Activated naive CD8-positive, alpha-beta T cell (primary cell): Measurements from ENCODE around the gene TAC1.

ENCODE experiments used
- H3K27ac Mint-ChIP-seq: one replicate; pipeline ENCODE4 v1.8.0; 2021; ENCODE audit warnings: mixed read lengths
- H3K27me3 Mint-ChIP-seq: one replicate; pipeline ENCODE4 v1.8.0; 2021; ENCODE audit warnings: mixed read lengths
- H3K36me3 Mint-ChIP-seq: one replicate; pipeline ENCODE4 v1.8.0; 2021; ENCODE audit warnings: mixed read lengths
- H3K4me1 Mint-ChIP-seq: one replicate; pipeline ENCODE4 v1.8.0; 2021; ENCODE audit warnings: low read depth, mixed read lengths
- H3K4me3 Mint-ChIP-seq: one replicate; pipeline ENCODE4 v1.8.0; 2021; ENCODE audit warnings: mild to moderate bottlenecking, mixed read lengths
- H3K9me3 Mint-ChIP-seq: one replicate; pipeline ENCODE4 v1.8.0; 2021; ENCODE audit warnings: low read depth, mixed read lengths

Gene TAC1, protein sequence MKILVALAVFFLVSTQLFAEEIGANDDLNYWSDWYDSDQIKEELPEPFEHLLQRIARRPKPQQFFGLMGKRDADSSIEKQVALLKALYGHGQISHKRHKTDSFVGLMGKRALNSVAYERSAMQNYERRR

GRCh38 chr7:97731736-97732564, at the start of gene TAC1:
TAC1 (plus strand) TSS chr7:97732086; CDS start chr7:97732613, 527 bp downstream.
- Mint-ChIP-seq H3K4me3 (peak within 1 kb of the TSS; percentile 41), H3K4me1 (peaks cover 22% of the 10 kb centered on the region), H3K27ac (no peak within 1 kb of the TSS), H3K36me3 (no peaks in the 10 kb centered on the region), H3K9me3 (no peaks in the 10 kb centered on the region), H3K27me3 (peaks cover 52% of the 10 kb centered on the region)

- Mint-ChIP-seq H3K36me3 (no peaks in the 10 kb centered on the region), H3K4me3 (no peak overlapping the region), H3K27me3 (peaks cover 6% of the 10 kb centered on the region), H3K9me3 (no peaks in the 10 kb centered on the region), H3K27ac (no peak overlapping the region), H3K4me1 (no peaks in the 10 kb centered on the region)
These were observed 45.9 kb upstream of the TAC1 start for GRCh38 chr7:97685952-97686351.

DNA sequence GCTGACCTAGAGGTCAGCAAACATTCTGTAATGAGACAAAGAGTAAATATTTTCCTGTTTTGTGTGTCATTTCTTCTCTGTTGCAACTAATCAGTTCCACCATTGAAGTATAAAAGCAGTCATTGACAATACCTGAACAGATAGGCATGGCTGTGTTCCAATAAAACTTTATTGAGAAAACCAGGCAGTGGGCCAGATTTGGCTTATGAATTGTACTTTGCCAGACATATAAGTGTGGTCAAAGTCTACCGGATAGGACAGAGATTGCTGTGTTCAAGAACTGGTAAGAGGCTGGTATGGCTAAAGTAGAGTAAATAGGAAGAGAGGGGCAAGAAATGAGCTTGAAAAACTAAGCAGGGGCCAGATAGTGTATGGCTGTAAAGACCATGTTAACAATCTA, 38.3 kb upstream of the TAC1 start:
- H3K27ac Mint-ChIP-seq = no peak overlapping the region
- no peak overlapping the region for H3K4me3 Mint-ChIP-seq
- H3K27me3 Mint-ChIP-seq = peaks cover 9% of the 10 kb centered on the region
- H3K36me3 Mint-ChIP-seq = no peaks in the 10 kb centered on the region
- H3K4me1 Mint-ChIP-seq = no peaks in the 10 kb centered on the region
- peaks cover 2% of the 10 kb centered on the region for H3K9me3 Mint-ChIP-seq

DNA sequence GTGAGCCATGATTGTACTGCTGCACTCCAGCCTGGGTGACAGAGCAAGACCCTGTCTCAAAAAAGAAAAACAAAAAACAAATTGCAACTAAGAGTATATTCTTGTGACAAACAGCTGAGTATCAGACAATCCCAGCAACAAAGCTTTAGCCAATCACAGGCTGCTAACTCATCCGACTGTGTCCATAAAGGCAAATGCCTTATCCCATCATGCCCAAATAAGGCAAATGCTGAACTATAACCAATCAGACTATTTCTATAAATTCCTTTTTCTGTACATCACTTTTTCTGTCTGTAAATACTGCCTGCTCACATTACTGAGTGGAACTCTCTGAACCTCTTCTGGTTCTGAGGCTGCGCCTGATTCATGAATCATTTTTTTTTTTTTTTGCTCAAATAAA, 37.5 kb upstream of the TAC1 start:
- Mint-ChIP-seq H3K27ac (no peak overlapping the region), H3K9me3 (peaks cover 6% of the 10 kb centered on the region), H3K4me1 (no peaks in the 10 kb centered on the region), H3K27me3 (peaks cover 9% of the 10 kb centered on the region), H3K36me3 (no peaks in the 10 kb centered on the region), H3K4me3 (no peak overlapping the region)

DNA sequence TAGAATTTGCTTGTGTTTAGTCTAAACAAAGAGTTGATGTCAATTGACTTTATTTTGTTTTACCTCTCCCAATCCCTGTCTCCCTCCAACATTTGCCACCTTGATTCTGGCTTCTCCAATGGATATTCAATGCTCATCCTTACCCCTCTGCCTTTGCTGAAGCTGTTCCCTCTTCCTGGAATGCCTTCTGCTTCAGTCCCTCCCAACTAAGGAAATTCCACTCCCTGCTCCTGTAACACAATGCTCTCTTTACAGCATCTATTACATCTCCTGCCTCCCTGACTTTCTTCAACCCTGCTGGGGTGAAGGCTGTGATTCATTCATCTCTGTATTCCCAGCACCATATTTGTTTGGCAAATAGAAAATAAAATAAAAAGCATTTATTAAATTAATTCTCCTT, 34.5 kb upstream of the TAC1 start:
- H3K4me1 Mint-ChIP-seq = no peaks in the 10 kb centered on the region
- peaks cover 6% of the 10 kb centered on the region for H3K9me3 Mint-ChIP-seq
- no peaks in the 10 kb centered on the region for H3K36me3 Mint-ChIP-seq
- no peak overlapping the region for H3K27ac Mint-ChIP-seq
- no peak overlapping the region for H3K4me3 Mint-ChIP-seq
- H3K27me3 Mint-ChIP-seq = peaks cover 8% of the 10 kb centered on the region

- no peak overlapping the region for H3K4me3 Mint-ChIP-seq
- no peaks in the 10 kb centered on the region for H3K36me3 Mint-ChIP-seq
- no peak overlapping the region for H3K27ac Mint-ChIP-seq
- H3K4me1 Mint-ChIP-seq = no peaks in the 10 kb centered on the region
- H3K27me3 Mint-ChIP-seq = peaks cover 3% of the 10 kb centered on the region
- H3K9me3 Mint-ChIP-seq = no peaks in the 10 kb centered on the region
These were observed 9.5 kb upstream of the TAC1 start for GRCh38 chr7:97722386-97722785.

DNA sequence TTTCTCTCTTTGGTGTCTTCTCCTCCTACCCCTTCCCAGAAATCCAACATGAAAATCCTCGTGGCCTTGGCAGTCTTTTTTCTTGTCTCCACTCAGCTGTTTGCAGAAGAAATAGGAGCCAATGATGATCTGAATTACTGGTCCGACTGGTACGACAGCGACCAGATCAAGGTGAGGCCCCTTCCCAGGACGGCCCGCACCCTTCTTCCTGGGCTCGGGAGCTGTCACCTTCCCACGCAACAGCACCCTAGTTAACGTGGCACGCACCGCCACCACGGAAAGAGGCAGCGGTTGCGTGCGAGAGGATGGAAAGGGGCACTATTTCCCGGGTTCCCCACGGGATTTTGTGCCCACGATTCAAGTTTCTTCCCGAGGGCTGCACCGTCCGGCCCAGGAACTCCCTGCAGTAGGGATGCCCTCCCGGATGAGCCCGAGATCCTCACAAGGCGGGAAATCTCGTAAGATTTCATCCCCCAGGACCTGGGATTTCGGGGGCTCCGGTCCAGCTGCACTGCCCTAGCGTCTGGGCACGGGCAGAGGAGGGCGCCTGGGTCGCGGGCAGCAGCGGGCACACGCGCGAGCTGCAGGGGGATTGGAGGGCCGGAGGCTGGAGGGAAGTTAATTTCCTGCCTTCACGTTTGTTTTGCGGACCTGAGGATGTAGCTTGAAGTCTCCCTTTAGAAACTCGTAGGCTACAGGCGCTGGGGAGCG, 834 bp downstream of the TAC1 start:
- Mint-ChIP-seq H3K4me3 (peak overlapping the region; percentile 52), H3K27ac (no peak overlapping the region), H3K4me1 (peaks cover 22% of the 10 kb centered on the region)

GRCh38 chr7:97733276-97734161, 1.6 kb downstream of the TAC1 start:
- Mint-ChIP-seq H3K27me3 (peaks cover 49% of the 10 kb centered on the region), H3K4me1 (peaks cover 22% of the 10 kb centered on the region), H3K9me3 (no peaks in the 10 kb centered on the region), H3K36me3 (no peaks in the 10 kb centered on the region), H3K27ac (no peak overlapping the region), H3K4me3 (peak overlapping the region; percentile 52)

More for the DNA sequence above, 834 bp downstream of the TAC1 start:
- H3K9me3 Mint-ChIP-seq = no peaks in the 10 kb centered on the region
- H3K36me3 Mint-ChIP-seq = no peaks in the 10 kb centered on the region
- H3K27me3 Mint-ChIP-seq = peaks cover 52% of the 10 kb centered on the region

DNA sequence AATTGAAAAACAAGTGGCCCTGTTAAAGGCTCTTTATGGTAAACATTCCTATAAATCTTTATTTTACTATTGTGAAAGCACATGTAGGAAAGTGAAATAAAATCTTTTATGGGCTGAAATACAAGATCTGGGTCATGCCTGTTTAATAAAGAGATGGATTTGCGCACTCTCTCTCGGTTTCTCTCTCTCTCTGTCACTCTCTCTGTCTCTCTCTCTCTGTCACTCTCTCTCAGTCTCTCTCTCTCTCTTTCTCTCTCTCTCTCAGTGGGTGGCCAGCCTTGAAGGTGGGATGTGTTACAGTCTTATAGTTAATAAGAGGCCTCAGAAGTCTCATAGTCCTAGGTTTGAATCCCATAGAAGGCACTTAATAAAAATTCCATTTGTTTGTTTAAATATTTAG, 2.4 kb downstream of the TAC1 start:
- Mint-ChIP-seq H3K27me3 (peaks cover 47% of the 10 kb centered on the region), H3K4me3 (no peak overlapping the region), H3K9me3 (no peaks in the 10 kb centered on the region), H3K36me3 (no peaks in the 10 kb centered on the region), H3K4me1 (peaks cover 22% of the 10 kb centered on the region), H3K27ac (no peak overlapping the region)

DNA sequence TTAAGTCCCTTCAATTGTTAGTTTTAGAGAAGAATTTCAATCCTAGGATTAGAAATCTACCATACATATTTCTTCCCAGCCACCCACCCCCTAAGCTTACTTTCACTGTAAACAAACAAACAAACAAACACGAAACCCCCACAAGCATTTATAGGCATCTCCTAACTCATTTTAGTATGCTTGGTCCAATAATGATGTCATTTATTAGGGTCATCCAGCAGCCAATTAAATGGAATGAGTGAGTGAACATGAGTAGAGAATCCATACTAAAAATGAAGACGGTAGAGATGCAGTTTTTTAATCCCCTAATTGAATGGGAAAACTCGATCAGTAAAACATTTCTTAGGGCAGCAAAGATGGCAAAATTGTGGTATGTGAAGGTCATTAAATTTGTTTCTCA, 3.2 kb downstream of the TAC1 start:
- H3K27ac Mint-ChIP-seq = no peak overlapping the region
- no peak overlapping the region for H3K4me3 Mint-ChIP-seq
- peaks cover 43% of the 10 kb centered on the region for H3K27me3 Mint-ChIP-seq

GRCh38 chr7:97748482-97748881, 16.6 kb downstream of the TAC1 start:
- no peak overlapping the region for H3K4me3 Mint-ChIP-seq
- no peaks in the 10 kb centered on the region for H3K9me3 Mint-ChIP-seq
- H3K36me3 Mint-ChIP-seq = no peaks in the 10 kb centered on the region
- no peak overlapping the region for H3K27ac Mint-ChIP-seq
- no peaks in the 10 kb centered on the region for H3K4me1 Mint-ChIP-seq
- H3K27me3 Mint-ChIP-seq = peaks cover 5% of the 10 kb centered on the region

More for the DNA sequence above, 3.2 kb downstream of the TAC1 start:
- Mint-ChIP-seq H3K36me3 (no peaks in the 10 kb centered on the region), H3K9me3 (no peaks in the 10 kb centered on the region), H3K4me1 (peaks cover 22% of the 10 kb centered on the region)

GRCh38 chr7:97751566-97751965, 19.7 kb downstream of the TAC1 start:
- no peaks in the 10 kb centered on the region for H3K4me1 Mint-ChIP-seq
- H3K27me3 Mint-ChIP-seq = peaks cover 3% of the 10 kb centered on the region
- no peaks in the 10 kb centered on the region for H3K9me3 Mint-ChIP-seq
- no peak overlapping the region for H3K4me3 Mint-ChIP-seq
- no peaks in the 10 kb centered on the region for H3K36me3 Mint-ChIP-seq
- H3K27ac Mint-ChIP-seq = no peak overlapping the region

- H3K4me3 Mint-ChIP-seq = no peak overlapping the region
- H3K36me3 Mint-ChIP-seq = no peaks in the 10 kb centered on the region
- no peaks in the 10 kb centered on the region for H3K4me1 Mint-ChIP-seq
- no peak overlapping the region for H3K27ac Mint-ChIP-seq
- no peaks in the 10 kb centered on the region for H3K9me3 Mint-ChIP-seq
- peaks cover 3% of the 10 kb centered on the region for H3K27me3 Mint-ChIP-seq
These were observed 20.3 kb downstream of the TAC1 start for GRCh38 chr7:97752215-97752614.

DNA sequence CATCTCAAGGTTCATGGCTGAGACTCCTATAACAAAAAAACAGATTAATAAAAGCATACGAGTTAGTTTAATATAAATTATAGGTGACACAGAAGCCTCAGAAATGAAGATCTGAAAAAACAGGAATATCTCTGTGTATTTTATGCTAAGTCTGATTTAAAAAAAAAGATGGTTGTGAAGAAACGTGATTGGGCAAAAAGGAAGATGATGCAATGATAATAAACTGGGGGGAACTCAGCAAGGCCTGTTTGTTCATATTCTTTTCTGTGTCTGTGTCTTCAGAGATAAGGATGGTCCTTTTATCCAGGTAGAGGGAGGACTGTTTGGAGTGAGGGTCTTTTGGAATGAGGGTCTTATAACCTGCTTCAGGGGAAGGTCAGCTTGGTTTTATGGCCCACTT, 25.9 kb downstream of the TAC1 start:
- Mint-ChIP-seq H3K4me1 (no peaks in the 10 kb centered on the region), H3K9me3 (no peaks in the 10 kb centered on the region), H3K27ac (no peak overlapping the region), H3K27me3 (peaks cover 3% of the 10 kb centered on the region), H3K36me3 (no peaks in the 10 kb centered on the region), H3K4me3 (no peak overlapping the region)
